Gastroesophageal sphincter (tissue), 4 donors: ENCODE measurements around the gene EEF1AKMT3. TPM values are rescaled to one million over a fixed set of nuclear protein-coding genes. Genes with fewer than 3 reads are reported as not detected.
A peak's percentile ranks its signal among the peaks of the same experiment; 100 is the strongest.

Experiments used
- ATAC-seq: fragments of 150-250 bp; one replicate; pipeline ENCODE4 v1.9.1; 2016; ENCODE audit warnings: mild to moderate bottlenecking, moderate library complexity
- H3K27ac ChIP-seq, 4 donors: fragments of 200-600 bp; sonication (generic) in 3 of 4; 1 replicate in 3 of 4; 2 replicates in 1 of 4; pipeline ENCODE4 v1.5.1; 2016 to 2019
- H3K27me3 ChIP-seq: fragments of 200-600 bp; sonication (generic); one replicate; pipeline ENCODE4 v1.5.1; 2019
- H3K36me3 ChIP-seq, 2 donors: fragments of 200-600 bp; sonication (generic); one replicate each; pipeline ENCODE4 v1.5.1; 2019; ENCODE audit warnings: control low read depth in 1 of 2
- H3K4me1 ChIP-seq, 3 donors: fragments of 200-600 bp; sonication (generic); 1 replicate in 2 of 3; 2 replicates in 1 of 3; pipeline ENCODE4 v1.5.1; 2016 to 2019; ENCODE audit warnings: control low read depth in 2 of 3
- H3K4me3 ChIP-seq, 2 donors: fragments of 200-600 bp; sonication (generic); one replicate each; pipeline ENCODE4 v1.5.1; 2019; ENCODE audit warnings: mild to moderate bottlenecking in 1 of 2, moderate library complexity in 1 of 2
- H3K9me3 ChIP-seq, 3 donors: fragments of 200-600 bp; sonication (generic); one replicate each; pipeline ENCODE4 v1.5.1; 2017 to 2019; ENCODE audit warnings: control low read depth in 2 of 3
- EP300 ChIP-seq: sonication (generic); formaldehyde crosslinking; IDR thresholded peaks from one replicate; pipeline ENCODE4 v1.6.1; 2017; ENCODE audit warnings: antibody characterized with exemption, mild to moderate bottlenecking
- POLR2A ChIP-seq, 2 donors: fragments of 450-650 bp; IDR thresholded peaks; one replicate each; pipeline ENCODE4 v1.6.1; 2017; ENCODE audit warnings: antibody characterized with exemption in 2 of 2, mild to moderate bottlenecking in 2 of 2, moderate library complexity in 1 of 2
- POLR2AphosphoS5 ChIP-seq: sonication (generic); formaldehyde crosslinking; IDR thresholded peaks from one replicate; pipeline ENCODE4 v1.6.1; 2017; ENCODE audit warnings: antibody characterized with exemption
- WGBS, 2 donors: methylation state at CpG; one replicate each; pipeline ENCODE4 v1.1.5; 2018; ENCODE audit warnings: low coverage in 1 of 2; 5-methylcytosine and 5-hydroxymethylcytosine counted together
- total RNA-seq, 4 donors: library from RNA; depleted of rRNA; stranded (reverse); fragments of >200 nt; gene quantifications; one replicate each; pipeline ENCODE4 v1.1.0, GENCODE V29; 2016
- TF ChIP-seq, protein P1 (sequence below), 4 experiments: fragments of 200-600 bp in 2 of 4; fragments of 450-650 bp in 2 of 4; sonication (generic) in 1 of 4; IDR thresholded peaks; one replicate each; pipeline ENCODE4 v1.5.1; 2017 to 2019; ENCODE audit warnings: antibody characterized with exemption in 4 of 4, mild to moderate bottlenecking in 2 of 4, moderate library complexity in 2 of 4

The EEF1AKMT3 gene
- total RNA-seq, 4 donors from 2014 or later: 10.8 to 19.5 (median 11.7) TPM

DNA sequence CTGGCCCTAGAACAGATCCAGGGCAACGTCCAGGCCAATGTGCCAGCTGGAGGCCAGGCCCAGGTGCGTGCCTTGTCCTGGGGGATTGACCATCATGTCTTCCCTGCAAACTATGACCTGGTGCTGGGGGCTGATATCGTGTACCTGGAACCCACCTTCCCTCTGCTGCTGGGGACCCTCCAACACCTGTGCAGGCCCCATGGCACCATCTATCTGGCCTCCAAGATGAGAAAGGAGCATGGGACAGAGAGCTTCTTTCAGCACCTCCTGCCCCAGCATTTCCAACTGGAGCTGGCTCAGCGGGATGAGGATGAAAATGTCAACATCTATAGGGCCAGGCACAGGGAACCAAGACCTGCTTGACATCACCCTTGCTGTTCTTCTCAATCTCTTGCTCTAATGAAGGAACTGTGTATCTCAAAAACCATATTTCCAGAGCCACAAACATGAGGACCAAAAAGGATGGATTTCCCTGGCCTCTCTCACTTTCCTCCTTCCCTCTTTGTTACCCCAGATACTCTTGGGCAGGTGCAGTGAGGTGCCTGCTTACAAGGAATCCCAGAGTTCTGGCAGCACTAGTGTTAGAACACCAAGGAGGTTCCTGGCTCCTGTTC, 8.0 kb downstream of the EEF1AKMT3 start:
- no peak overlapping the region for H3K4me3 ChIP-seq
- no peak overlapping the region for H3K27ac ChIP-seq
- WGBS, 2 donors: 83% methylated on average over 1 of the region's 4 CpGs; no CpG with 5 or more reads in 1 of the 2 donors
- TF ChIP-seq POLR2AphosphoS5: no peak
- no peak for TF ChIP-seq EP300
- TF ChIP-seq, protein P1, sequence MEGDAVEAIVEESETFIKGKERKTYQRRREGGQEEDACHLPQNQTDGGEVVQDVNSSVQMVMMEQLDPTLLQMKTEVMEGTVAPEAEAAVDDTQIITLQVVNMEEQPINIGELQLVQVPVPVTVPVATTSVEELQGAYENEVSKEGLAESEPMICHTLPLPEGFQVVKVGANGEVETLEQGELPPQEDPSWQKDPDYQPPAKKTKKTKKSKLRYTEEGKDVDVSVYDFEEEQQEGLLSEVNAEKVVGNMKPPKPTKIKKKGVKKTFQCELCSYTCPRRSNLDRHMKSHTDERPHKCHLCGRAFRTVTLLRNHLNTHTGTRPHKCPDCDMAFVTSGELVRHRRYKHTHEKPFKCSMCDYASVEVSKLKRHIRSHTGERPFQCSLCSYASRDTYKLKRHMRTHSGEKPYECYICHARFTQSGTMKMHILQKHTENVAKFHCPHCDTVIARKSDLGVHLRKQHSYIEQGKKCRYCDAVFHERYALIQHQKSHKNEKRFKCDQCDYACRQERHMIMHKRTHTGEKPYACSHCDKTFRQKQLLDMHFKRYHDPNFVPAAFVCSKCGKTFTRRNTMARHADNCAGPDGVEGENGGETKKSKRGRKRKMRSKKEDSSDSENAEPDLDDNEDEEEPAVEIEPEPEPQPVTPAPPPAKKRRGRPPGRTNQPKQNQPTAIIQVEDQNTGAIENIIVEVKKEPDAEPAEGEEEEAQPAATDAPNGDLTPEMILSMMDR (IDR thresholded peaks at IDR 0.05): no peak
- TF ChIP-seq POLR2A (IDR thresholded peaks at IDR 0.05): no peak
- peaks cover 0 to 48% of the 10 kb centered on the region in 2 donors for H3K36me3 ChIP-seq
- ATAC-seq: no peak
- H3K27me3 ChIP-seq: no peaks in the 10 kb centered on the region
- H3K9me3 ChIP-seq: no peaks in the 10 kb centered on the region
- H3K4me1 ChIP-seq: peaks cover 3 to 22% (median 6%) of the 10 kb centered on the region in 3 donors

DNA sequence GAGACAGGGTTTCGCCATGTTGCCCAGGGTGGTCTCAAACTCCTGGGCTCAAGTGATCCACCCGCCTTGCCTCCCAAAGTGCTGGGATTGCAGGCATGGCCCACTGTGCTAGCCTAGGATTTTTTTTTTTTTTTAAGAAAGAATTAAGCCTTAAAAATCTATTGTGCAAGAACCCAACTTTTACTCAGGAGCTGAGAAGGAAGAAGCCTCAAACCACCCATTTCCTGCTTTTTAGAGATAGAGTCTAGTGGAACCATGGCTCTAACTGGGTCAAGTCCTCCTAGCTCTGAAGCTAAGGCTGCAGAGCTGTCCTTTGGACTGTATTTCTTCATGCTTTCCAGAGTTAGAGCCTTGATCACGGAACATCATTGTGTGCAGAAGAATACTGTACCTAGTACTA, 8.8 kb downstream of the EEF1AKMT3 start:
- Histone ChIP-seq H3K27ac (no peak overlapping the region), H3K27me3 (no peaks in the 10 kb centered on the region), H3K36me3 (peaks cover 0 to 48% of the 10 kb centered on the region in 2 donors), H3K9me3 (no peaks in the 10 kb centered on the region), H3K4me3 (no peak overlapping the region), H3K4me1 (peaks cover 3 to 22% (median 6%) of the 10 kb centered on the region in 3 donors)
- ATAC-seq: no peak
- TF ChIP-seq EP300: no peak
- TF ChIP-seq, protein P1 (IDR thresholded peaks at IDR 0.05): no peak
- TF ChIP-seq POLR2A (IDR thresholded peaks at IDR 0.05): no peak
- no peak for TF ChIP-seq POLR2AphosphoS5
- 90 to 93% methylated on average over 3 of the region's 3 CpGs for WGBS, 2 donors

DNA sequence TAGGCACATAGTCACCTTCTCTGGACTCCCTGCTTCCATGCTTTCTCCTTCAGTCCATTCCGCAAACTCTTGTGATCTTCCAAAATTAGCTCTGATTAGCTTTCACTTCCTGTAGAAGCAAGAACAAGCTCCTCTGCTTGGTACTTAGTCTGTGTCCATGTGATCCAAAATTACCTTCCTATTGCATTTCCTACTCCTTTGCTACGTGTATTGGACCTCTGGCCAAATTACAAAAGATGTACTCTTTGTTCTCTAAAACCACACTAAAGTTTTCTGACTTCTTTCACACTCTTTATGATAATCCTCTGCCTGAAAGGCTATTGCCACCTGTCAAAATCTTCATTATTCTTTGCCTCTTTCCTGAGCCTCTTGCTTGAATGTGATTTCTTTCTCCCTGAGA, 9.4 kb downstream of the EEF1AKMT3 start:
- ATAC-seq: no peak
- no peaks in the 10 kb centered on the region for H3K27me3 ChIP-seq
- 59 to 69% methylated on average over 2 of the region's 2 CpGs for WGBS, 2 donors
- H3K9me3 ChIP-seq: no peaks in the 10 kb centered on the region
- peak overlapping the region in 1 of 4 donors; percentile 79 for H3K27ac ChIP-seq
- H3K36me3 ChIP-seq: peaks cover 0 to 51% of the 10 kb centered on the region in 2 donors
- no peak for TF ChIP-seq POLR2A (IDR thresholded peaks at IDR 0.05)
- no peak for TF ChIP-seq POLR2AphosphoS5
- TF ChIP-seq, protein P1 (IDR thresholded peaks at IDR 0.05): no peak
- TF ChIP-seq EP300: no peak
- peaks cover 3 to 22% (median 6%) of the 10 kb centered on the region in 3 donors for H3K4me1 ChIP-seq
- H3K4me3 ChIP-seq: no peak overlapping the region

DNA sequence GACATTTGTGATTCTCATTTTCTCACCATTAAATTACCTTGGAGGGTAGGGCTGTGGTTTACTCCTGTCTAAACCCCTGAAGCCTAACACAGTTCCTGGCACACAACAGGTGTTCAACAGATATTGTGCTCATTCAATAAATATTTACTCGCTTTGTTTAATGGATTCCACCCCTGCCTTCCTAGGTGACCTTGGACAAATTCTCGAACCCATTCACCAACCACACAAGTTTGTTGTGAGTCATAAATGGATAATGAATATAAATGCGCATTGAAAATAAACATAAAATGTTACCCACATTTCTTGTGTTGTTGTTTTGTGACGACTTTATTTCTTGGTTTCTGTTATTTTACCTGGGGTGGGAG, 9.8 kb downstream of the EEF1AKMT3 start:
- Histone ChIP-seq H3K36me3 (peaks cover 0 to 55% of the 10 kb centered on the region in 2 donors), H3K4me1 (peaks cover 3 to 22% (median 6%) of the 10 kb centered on the region in 3 donors), H3K27me3 (no peaks in the 10 kb centered on the region), H3K4me3 (peak overlapping the region in 1 of 2 donors; percentile 95), H3K27ac (peak overlapping the region in 3 of 4 donors; percentile 79 to 86 (median 82)), H3K9me3 (no peaks in the 10 kb centered on the region)
- no peak for TF ChIP-seq POLR2AphosphoS5
- TF ChIP-seq POLR2A (IDR thresholded peaks at IDR 0.05): no peak
- TF ChIP-seq EP300: no peak
- TF ChIP-seq, protein P1 (IDR thresholded peaks at IDR 0.05): no peak
- WGBS, 2 donors: 21 to 23% methylated on average over 4 of the region's 4 CpGs
- ATAC-seq: peak; percentile 13
